GM18520 (cell line): ENCODE measurements around the gene C19orf67.

Source experiments
- ATAC-seq: cut with Tn5 transposase; IDR thresholded peaks from one replicate; pipeline ENCODE4 v1.9.1; 2021; ENCODE audit not compliant: unreplicated experiment

C19orf67 gene

DNA sequence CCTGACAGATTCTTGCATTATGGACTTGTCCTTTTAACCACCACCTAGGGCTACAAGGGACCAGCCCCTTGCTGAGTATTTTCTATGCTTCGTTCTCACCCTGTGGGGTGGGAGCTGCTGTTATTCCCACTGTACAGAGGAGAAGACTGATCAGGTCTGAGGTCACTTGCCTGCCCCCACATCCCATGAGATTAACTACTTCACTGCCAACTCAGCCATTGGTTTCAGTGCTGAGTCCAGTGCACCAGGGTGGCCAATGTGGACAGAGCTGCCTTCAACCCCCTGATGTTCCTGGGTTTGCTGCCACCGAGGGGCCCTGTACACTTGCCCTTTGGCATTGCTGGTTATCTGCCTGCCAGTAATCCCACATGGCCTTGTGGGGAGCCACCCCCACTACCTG is 25.1 kb upstream of the C19orf67 start:
- no peak for ATAC-seq

DNA sequence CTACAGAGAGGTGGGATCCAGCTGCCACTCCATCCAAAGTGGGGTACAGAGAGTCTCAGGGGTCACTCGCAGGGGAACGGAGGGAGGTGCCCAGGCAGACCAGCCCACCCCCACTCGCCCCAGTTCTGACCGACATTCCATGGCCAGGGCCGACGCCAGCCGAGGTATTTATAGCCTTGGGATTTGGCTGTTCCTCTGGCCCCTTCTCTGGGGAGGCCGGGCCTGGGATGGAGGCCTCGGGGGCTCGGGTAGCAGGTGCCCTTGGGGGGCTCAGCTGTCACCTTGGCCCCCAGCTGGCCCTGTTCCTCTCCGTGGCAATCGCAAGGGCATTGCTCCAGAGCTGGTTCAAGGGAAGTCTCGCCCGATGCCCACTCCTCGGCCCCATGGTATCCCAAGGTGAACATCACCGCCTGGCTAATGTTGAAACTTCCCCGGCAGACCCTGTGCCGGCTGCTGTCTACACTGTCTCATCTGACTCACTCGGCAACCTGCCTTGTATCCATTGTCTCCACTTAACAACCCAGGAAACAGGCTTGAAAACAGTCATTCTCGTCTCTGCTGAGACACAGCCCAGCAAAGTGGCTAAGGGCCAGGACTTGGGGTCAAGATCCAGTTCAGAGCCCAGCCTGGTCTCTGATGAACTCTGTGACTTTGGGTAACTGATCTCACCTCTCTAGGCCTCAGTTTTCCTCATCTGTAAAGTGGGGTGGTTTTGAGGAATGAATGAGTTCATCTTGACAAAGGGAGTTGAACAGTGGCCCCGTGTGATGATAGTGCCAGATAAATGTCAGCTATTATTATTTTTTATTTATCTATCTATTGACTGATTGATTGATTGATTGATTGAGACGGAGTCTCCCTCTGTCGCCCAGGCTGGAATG is 22.2 kb upstream of the C19orf67 start:
- no peak for ATAC-seq

- ATAC-seq: no peak
These were observed 21.3 kb upstream of the C19orf67 start for GRCh38 chr19:14106840-14107239.

GRCh38 chr19:14105680-14106079 is 20.1 kb upstream of the C19orf67 start:
- no peak for ATAC-seq

- ATAC-seq: no peak
These were observed 17.7 kb upstream of the C19orf67 start for GRCh38 chr19:14103310-14103709.

DNA sequence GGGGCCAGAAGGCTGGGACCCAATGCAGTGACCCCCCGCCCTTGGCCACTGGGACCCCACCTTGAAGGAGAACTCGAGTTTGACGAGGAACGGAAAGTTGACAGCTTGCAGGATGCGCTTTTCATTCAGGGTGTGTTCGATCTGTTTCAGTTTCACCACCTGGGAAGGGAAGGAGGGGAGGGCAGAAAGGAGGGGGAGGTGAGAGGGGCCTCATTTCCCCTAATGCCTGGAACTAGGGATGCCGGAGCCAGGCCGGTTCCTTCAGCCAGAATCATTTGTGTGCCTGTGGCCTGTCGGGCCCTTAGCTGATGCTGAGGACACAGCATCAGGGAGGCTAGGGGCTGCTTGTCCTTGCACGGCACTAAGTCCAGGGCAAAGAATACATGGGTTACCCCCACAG is 17.2 kb upstream of the C19orf67 start:
- no peak for ATAC-seq

- no peak for ATAC-seq
These were observed 16.6 kb upstream of the C19orf67 start for GRCh38 chr19:14102102-14102696.

DNA sequence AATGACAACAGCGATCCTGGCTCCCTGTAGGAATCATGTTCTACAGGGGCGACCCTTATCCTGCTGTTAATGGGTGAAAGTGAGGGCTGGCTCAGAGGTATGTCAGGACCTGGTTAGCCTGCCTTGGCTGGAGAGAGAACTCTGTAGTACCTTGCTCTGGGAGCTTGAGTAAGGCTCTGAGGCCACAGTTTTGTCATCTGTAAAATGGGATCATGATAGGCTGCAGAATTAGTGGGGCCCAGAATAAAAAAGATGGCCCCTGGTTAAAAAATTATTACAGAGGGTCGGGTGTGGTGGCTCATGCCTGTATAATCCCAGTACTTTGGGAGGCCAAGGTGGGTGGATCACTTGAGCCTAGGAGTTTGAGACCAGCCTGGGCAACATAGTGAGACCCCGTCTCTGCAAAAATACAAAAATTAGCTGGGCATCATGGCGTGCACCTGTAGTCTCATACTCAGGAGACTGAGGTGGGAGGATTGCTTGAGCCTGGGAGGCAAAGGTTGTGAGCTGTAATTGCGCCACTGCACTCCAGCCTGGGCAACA is 15.5 kb upstream of the C19orf67 start:
- ATAC-seq: no peak

GRCh38 chr19:14097532-14098151 is 12.1 kb upstream of the C19orf67 start:
- ATAC-seq: no peak

- ATAC-seq: no peak
These were observed 10.8 kb upstream of the C19orf67 start for GRCh38 chr19:14096272-14096992.

- ATAC-seq: no peak
These were observed 9.3 kb upstream of the C19orf67 start for GRCh38 chr19:14094854-14095253.

GRCh38 chr19:14093117-14093823 is 7.7 kb upstream of the C19orf67 start:
- no peak for ATAC-seq

- ATAC-seq: no peak
These were observed 6.4 kb upstream of the C19orf67 start for GRCh38 chr19:14091813-14092462.

DNA sequence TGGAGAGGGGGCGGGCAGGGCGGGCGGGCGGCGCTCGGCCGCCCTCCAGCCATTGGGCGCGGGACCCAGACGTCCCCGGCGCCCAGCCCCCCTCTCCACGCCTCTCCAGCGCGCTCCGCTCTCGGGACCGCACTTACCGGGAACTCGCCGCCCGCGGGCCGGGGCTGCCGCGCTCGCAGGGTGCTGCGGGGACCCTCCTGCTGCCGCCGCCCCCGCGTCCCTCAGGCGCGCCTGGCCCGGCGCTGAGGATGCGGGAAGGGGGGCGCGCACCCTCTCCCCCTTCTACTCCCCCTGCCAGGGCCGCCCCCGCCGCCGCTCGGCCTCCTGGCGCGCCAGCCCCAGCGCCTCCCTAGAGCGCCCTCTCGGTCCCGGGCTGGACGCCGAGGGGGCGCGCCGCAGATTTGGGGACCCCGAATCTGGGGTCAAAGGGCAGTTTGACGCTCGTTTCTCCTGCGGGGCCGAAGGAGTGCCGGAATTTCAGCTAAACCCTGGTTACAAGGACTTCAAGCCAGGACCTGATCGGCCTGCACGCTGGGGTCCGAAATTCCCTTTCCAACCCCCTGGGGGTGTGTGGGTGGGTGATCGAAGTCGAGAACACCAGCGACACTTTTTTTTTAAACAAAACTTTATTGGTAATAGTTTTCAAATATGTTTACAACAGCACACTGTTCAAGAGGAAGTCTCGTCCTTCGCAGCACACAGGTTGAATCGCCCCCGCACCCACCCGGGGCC is 5.7 kb upstream of the C19orf67 start:
- peak; percentile 51 for ATAC-seq

DNA sequence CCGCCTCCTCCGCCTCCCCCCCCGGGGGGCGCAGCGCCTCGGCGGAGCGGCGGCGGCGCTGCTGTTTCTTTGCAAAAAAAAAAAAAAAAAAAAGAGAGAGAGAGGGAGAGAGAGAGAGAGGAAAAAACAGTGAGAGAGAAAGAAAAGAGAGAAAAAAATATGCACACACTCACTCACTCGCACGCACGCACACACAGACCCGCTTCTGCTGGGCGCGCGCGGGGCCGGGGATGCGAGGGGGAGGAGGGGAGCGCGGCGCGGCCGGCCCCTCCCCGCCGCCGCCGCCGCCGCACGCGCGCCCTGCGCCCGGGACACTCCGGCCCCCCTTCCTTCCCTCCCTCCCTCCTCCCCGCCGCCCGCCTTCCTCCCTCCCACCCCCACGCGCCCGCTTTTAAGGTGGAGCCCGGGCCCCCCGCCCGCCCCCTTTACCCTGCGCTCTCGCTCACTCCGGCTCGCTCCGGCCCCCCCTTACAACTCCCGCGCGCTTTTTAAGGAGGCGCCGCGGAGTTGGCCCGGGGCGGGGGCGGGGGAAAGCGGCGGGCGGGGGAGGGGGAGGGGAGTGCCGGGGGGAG is 5.0 kb upstream of the C19orf67 start, which contains the start of gene SAMD1:
Gene SAMD1, minus strand, starts transcription at position 243 of the 572 bp plus-strand sequence.
- ATAC-seq: peak; percentile 12

GRCh38 chr19:14089662-14090508 is 4.3 kb upstream of the C19orf67 start:
- no peak for ATAC-seq

DNA sequence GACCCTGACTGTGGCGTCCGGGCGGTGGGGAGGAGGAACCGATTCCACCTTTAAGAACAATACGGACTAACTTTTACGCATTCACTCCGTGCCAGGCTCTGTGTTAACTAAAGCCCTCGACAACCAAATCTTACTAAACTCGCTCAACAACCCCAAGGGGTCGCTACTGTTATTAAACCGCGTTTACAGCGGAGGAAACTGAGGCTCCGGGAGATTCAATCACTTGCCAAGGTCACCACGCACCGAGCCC is 3.8 kb upstream of the C19orf67 start:
- ATAC-seq: no peak
